8988T (cell line): Measurements from ENCODE around the gene SEPHS1.
A peak's percentile ranks its signal among the peaks of the same experiment; 100 is the strongest.
"Not testable (repeated sequence)": the region's sequence is repeated elsewhere in the genome, so short reads cannot be mapped to it uniquely, and the experiment has no call there.

Source experiments
- DNase-seq: peaks from one replicate; pipeline ENCODE4 v3.0.0; 2011

The SEPHS1 gene

GRCh38 chr10:13276146-13276545 lies 71.9 kb downstream of the SEPHS1 start:
- DNase-seq: not testable (repeated sequence)

DNA sequence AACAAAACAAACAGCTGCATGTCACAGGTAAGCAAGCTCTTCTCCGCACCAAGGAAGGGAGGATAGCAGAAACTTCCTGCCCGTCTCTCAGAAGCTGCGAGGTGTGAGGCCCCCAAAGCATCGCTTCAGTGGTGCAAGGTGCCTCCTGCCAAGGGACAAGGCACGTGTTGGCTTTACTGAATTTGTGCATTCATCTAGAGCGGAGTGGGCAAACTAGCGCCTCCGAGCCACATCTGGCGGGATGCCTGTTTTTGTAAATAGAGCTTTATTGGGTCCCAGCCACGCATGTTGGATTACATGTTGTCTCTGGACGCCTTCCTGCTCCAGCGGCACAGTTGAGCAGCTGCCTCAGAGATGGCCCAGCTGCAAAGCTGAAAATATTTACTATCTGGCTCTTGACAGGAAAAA lies 75.9 kb downstream of the SEPHS1 start:
- no peak for DNase-seq

DNA sequence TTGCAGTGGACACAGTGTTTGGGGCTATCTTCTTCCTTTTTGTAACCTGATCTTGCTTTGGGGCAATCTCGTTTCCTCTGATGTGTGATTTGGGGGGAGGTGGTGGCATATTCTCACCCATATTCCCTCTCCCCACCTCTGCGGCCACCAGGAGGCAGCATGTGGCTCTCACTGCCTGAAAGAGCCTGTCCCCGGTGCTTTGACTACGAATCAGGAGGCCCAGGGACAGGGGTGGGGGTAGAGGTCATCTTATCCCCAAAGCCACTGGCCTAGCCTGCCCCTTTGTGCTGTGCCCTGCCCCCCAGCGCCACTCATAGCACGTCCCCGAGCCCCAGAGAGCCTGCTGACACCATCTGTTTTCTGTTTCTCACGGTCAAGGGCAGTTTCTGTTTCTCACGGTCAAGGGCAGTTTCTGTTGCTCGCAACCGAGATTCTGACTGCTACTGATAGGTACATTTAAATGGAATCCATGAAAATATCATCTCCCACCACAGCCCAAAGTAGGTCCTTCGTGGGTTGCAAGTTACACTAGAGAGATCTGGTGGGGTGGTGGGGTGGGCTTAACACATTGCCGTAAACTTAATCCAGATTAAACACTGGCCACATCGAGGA lies 76.4 kb downstream of the SEPHS1 start:
- DNase-seq: peak; percentile 52

GRCh38 chr10:13270877-13271551 lies 77.1 kb downstream of the SEPHS1 start:
- DNase-seq: no peak

DNA sequence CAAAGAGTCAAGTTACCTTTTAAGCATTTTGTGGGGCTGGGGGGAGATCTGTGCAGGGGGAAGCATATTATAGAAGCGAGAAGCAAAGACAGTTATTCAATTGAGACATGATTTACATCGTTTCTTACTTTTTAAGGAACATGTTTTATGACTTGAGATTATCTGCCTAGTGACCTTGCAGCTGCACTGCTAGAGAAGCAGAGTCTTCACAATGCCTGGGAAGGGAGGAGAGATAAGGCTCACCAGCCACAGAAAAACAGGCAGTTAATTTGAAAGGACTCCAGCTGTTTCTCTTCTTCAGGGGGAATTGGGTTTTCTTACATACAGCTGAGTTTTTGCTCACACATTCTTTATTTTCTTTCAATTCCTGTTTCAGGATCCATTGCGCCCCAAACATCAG lies 79.3 kb downstream of the SEPHS1 start:
- DNase-seq: no peak

DNA sequence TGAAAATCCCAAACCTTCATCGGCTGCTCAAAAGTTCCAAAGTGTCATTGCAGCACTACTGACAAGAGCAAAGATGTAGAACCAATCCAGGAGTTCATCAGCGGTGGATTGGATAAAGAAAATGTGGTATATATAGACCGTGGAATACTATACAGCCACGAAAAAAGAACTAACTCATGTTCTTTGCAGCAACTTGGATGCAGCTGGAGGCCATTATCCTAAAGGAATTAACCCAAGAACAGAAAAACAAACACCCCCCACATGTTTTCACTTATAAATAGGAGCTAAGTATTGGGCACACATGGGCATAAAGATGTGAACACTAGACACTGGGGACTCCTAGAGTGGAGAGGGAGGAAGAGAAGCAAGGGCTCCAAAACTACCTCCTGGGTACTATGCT lies 79.8 kb downstream of the SEPHS1 start:
- DNase-seq: no peak
